MCF 10A (cell line): ENCODE data around the gene SBF2. TPM values are rescaled to one million over a fixed set of nuclear protein-coding genes. Genes with fewer than 3 reads are reported as not detected.

ENCODE experiments used
- BruUV-seq: library from RNA; stranded (reverse); fragments of 400-500 nt; replicated peaks from 2 replicates; lab custom pipeline; 2021; lab: Mats Ljungman, UMichigan
- CTCF ChIA-PET: fragments of 300-600 bp; sonication (Branson Sonifier 250); formaldehyde crosslinking; extraction: SDS; loops from one replicate; lab custom pipeline; 2021; ENCODE audit warnings: antibody characterized with exemption, inconsistent platforms; lab: Yijun Ruan, JAX
- POLR2A ChIA-PET: fragments of 300-600, 350-650 bp; sonication (Branson Sonifier 250); formaldehyde crosslinking; extraction: SDS; loops from one replicate; lab custom pipeline; 2020; ENCODE audit warnings: antibody characterized with exemption, inconsistent platforms; lab: Yijun Ruan, JAX
- DNase-seq: peaks from one replicate; pipeline ENCODE4 v3.0.0-alpha.2; 2018; ENCODE audit not compliant: unreplicated experiment
- H3K27ac Mint-ChIP-seq: one replicate; pipeline ENCODE4 v1.8.0; 2022; ENCODE audit warnings: mild to moderate bottlenecking, low read depth, mixed read lengths; ENCODE audit not compliant: unreplicated experiment
- H3K27me3 Mint-ChIP-seq: one replicate; pipeline ENCODE4 v1.8.0; 2022; ENCODE audit warnings: mixed read lengths; ENCODE audit not compliant: insufficient read depth, unreplicated experiment
- H3K36me3 Mint-ChIP-seq: one replicate; pipeline ENCODE4 v1.8.0; 2022; ENCODE audit warnings: mild to moderate bottlenecking, moderate library complexity, mixed read lengths; ENCODE audit not compliant: insufficient read depth, unreplicated experiment
- H3K4me1 Mint-ChIP-seq: one replicate; pipeline ENCODE4 v1.8.0; 2022; ENCODE audit warnings: mixed read lengths; ENCODE audit not compliant: insufficient read depth, unreplicated experiment
- H3K4me3 Mint-ChIP-seq: one replicate; pipeline ENCODE4 v1.8.0; 2022; ENCODE audit warnings: mild to moderate bottlenecking, moderate library complexity, mixed read lengths; ENCODE audit not compliant: unreplicated experiment
- H3K9me3 Mint-ChIP-seq: one replicate; pipeline ENCODE4 v1.8.0; 2022; ENCODE audit warnings: mixed read lengths; ENCODE audit not compliant: unreplicated experiment
- intact Hi-C: fragments of 100-400 bp; cut with micrococcal nuclease; formaldehyde crosslinking; loops from 2 replicates; pipeline ENCODE4 v1.14.1; 2022
- total RNA-seq: library from RNA; stranded (reverse); gene quantifications from 2 replicates; pipeline ENCODE4 v1.2.3, GENCODE V29; 2022
- TF ChIP-seq, protein P1 (sequence below): fragments of 200-600 bp; IDR thresholded peaks from one replicate; pipeline ENCODE4 v1.8.0; 2022; ENCODE audit warnings: antibody characterized with exemption, mild to moderate bottlenecking; ENCODE audit not compliant: unreplicated experiment

SBF2 gene
- total RNA-seq, 1 experiment from 2014 or later = 28.3 TPM

DNA sequence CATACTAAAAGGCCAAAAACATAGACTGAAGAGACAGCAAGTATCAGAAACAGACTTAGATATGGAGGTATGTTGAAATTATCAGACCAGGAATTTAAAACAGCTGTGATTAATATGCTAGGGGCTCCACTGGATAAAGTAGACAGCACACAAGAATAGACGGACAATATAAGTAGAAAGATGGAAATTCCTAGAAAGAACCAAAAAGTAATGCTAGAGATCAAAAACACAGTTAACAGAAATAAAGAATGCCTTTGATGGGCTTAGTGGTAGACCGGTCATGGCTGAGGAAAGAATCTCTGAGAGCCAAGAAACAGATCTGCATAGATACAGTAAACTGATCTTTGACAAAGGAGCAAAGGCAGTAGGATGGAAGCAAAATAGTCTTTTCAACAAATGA is 380.0 kb downstream of the SBF2 start:
- Mint-ChIP-seq H3K36me3 (no peaks in the 10 kb centered on the region), H3K27me3 (no peaks in the 10 kb centered on the region), H3K4me1 (no peaks in the 10 kb centered on the region), H3K27ac (no peak overlapping the region), H3K4me3 (no peak overlapping the region), H3K9me3 (no peaks in the 10 kb centered on the region)
- ChIA-PET CTCF (no interaction called here), POLR2A (no interaction called here)
- BruUV-seq = no TSS peak
- intact Hi-C loops = no loop called here
- no peak for DNase-seq
- TF ChIP-seq, protein P1, sequence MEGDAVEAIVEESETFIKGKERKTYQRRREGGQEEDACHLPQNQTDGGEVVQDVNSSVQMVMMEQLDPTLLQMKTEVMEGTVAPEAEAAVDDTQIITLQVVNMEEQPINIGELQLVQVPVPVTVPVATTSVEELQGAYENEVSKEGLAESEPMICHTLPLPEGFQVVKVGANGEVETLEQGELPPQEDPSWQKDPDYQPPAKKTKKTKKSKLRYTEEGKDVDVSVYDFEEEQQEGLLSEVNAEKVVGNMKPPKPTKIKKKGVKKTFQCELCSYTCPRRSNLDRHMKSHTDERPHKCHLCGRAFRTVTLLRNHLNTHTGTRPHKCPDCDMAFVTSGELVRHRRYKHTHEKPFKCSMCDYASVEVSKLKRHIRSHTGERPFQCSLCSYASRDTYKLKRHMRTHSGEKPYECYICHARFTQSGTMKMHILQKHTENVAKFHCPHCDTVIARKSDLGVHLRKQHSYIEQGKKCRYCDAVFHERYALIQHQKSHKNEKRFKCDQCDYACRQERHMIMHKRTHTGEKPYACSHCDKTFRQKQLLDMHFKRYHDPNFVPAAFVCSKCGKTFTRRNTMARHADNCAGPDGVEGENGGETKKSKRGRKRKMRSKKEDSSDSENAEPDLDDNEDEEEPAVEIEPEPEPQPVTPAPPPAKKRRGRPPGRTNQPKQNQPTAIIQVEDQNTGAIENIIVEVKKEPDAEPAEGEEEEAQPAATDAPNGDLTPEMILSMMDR = no peak

DNA sequence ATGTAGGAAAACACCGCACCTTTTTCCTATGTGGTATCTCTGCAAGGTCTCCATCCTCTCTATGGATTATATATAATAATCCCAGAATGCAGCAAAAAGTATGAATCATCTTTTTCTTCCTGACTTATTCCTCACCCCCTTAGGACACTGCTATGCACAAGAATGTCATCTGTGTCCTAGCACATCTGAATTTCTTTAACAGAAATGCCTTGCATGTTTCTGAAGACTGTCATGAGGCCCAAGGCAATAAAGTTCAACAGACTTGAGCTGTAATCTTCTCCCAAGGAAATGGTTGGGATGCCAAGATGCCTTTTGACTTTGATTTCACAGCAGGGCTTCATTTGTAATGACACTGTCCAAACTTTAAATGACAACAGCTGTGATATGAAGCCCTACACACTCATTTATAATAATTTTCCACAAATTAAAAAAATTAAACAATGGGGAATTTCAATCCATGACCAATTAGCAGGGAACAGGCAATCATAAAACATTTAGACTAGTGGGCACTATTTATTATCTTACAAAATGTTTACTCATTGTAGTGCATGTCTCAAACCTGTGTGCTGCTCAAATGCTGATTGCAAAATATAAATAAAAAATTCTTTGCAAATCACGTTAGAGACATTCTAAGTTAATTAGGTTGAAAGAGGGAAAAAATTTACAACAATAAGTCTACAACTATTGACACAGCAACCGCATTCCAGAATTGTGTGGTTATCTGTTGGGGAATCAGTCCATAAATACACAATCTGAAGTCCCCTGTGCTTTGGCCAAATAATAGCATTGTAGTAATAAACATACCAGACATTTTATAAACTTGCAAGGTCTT is 387.8 kb downstream of the SBF2 start:
- no peaks in the 10 kb centered on the region for H3K36me3 Mint-ChIP-seq
- H3K9me3 Mint-ChIP-seq = peaks cover 6% of the 10 kb centered on the region
- TF ChIP-seq, protein P1 = no peak
- BruUV-seq = no TSS peak
- peaks cover 20% of the 10 kb centered on the region for H3K4me1 Mint-ChIP-seq
- peak; percentile 67 for DNase-seq
- ChIA-PET POLR2A (interaction anchor here (0.5 to 2.3 kb wide), 7 partner anchors 13 to 397 kb away, joined by 3 to 9 read pairs (median 4); no protein-coding TSS in a partner anchor), CTCF (interaction anchor here (0.6 to 1.2 kb wide), 3 partner anchors 12 to 150 kb away, joined by 3 read pairs; no protein-coding TSS in a partner anchor)
- no peak overlapping the region for H3K4me3 Mint-ChIP-seq
- H3K27me3 Mint-ChIP-seq = no peaks in the 10 kb centered on the region
- intact Hi-C loops = no loop called here
- H3K27ac Mint-ChIP-seq = peak overlapping the region; percentile 92

DNA sequence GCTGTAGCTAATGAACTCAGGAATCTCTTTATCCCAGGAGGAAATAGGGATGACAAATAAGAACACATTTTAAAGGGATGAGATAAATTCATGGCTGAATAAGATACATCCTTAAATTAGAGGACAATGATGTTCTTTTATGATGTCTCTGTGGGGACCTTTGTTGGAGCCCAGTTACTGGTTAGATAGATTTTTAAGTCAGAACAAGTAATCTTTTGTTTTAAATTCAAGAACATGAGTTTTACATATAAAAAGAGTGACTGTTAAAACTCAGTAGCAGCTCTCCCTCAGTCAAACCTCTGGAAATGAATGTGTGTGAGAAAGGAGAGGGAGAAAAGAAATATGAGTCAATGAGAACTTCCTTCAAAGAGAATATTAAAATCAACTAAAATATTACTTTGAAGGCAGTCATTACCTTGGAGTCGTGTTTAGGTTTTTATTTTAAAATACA is 388.5 kb downstream of the SBF2 start:
- ChIA-PET POLR2A (interaction anchor here (0.5 to 2.3 kb wide), 5 partner anchors 39 to 398 kb away, joined by 3 to 9 read pairs (median 3); no protein-coding TSS in a partner anchor), CTCF (interaction anchor here (1.0 to 1.2 kb wide), 3 partner anchors 13 to 149 kb away, joined by 3 to 5 read pairs (median 3); no protein-coding TSS in a partner anchor)
- Mint-ChIP-seq H3K9me3 (peaks cover 6% of the 10 kb centered on the region), H3K36me3 (no peaks in the 10 kb centered on the region), H3K4me3 (no peak overlapping the region), H3K27me3 (no peaks in the 10 kb centered on the region), H3K27ac (peak overlapping the region; percentile 92), H3K4me1 (peaks cover 20% of the 10 kb centered on the region)
- TF ChIP-seq, protein P1 = no peak
- BruUV-seq = TSS peak; percentile 74
- intact Hi-C loops = no loop called here
- DNase-seq = no peak

DNA sequence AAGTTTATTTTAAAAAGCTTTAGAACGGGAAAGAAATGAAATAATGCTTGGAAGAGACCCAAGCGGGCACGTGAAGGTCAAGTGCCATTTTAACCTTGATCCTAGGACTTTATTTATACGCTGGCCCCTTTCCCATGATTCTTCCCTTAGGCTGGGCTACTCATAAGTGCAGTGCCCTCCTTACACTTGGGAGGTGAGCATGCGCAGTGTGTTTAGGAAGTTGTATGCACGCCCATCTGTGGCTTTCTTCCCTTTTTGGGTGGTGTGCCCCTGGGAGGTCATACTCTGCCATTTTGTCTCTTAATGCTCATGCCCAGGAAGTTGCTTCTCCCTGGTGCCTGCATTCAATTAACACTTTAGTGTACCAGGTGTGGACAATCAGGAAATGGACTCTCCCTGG is 390.4 kb downstream of the SBF2 start:
- TF ChIP-seq, protein P1 = no peak
- DNase-seq = no peak
- BruUV-seq = no TSS peak
- Mint-ChIP-seq H3K9me3 (peaks cover 6% of the 10 kb centered on the region), H3K4me1 (peaks cover 32% of the 10 kb centered on the region), H3K4me3 (no peak overlapping the region), H3K36me3 (no peaks in the 10 kb centered on the region), H3K27me3 (no peaks in the 10 kb centered on the region), H3K27ac (no peak overlapping the region)
- ChIA-PET CTCF (no interaction called here), POLR2A (interaction anchor here (1.1 to 2.3 kb wide), 4 partner anchors 40 to 406 kb away, joined by 3 to 9 read pairs (median 4); no protein-coding TSS in a partner anchor)
- intact Hi-C loops = no loop called here
